HG03066 (cell line): ENCODE data around the gene DOCK1.

Experiments used
- ATAC-seq: cut with Tn5 transposase; IDR thresholded peaks from one replicate; pipeline ENCODE4 v1.9.1; 2021; ENCODE audit warnings: low read depth; ENCODE audit not compliant: unreplicated experiment

DOCK1 gene

DNA sequence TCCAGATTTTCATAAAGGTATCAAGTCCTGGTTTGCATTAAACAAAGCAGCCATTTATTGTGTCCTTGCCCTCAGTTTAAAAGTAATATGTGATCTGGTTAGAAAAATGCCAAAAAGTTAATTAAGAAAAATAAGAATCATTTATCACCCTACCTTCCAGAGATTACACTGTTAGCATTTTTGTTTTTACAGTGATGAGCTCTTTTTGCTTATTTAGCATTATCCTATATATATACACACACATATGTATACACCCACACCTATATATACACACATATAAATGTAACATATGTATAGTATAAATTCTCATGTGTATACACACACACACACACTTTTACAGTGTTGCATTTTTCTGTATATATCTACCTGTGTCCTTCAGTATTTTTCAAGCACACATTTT, 163.3 kb downstream of the DOCK1 start:
- no peak for ATAC-seq

DNA sequence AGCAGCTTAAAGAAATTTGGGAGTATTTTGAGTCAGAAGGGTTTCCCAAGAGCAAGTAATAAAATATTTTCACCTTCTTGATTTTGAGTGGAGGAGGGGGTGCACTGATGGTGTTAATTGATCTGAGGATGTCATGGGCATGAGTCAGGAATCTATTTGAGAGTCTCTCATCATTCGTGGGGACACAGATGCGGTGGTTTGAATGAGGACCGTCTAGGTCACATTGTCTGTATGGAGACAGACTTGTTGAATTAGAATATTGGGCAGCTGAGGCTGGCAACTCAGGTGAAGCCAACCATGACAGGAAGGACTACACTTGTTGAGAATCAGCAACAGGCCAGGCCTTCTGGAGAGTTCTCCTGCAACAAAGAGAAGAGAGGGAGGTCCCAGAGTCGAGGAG, 164.2 kb downstream of the DOCK1 start:
- no peak for ATAC-seq

DNA sequence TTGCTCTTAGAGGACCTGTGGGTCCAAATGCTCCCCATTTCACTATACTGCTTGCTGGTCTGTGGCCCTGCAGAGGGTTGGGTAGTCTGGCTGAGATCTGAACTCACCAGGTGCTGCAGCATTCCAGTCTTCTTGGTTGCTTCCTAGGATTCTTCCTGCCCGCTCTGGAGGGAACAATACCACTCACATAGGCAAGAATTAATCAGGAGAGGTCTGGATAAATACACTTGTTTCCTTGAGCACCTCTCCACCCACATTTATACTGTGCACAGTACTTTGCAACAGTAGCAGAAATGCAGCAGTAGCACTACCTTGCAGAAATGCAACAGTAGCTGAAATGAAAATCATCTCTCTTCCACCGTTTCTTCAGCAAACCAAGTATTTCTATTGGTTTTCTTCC, 165.9 kb downstream of the DOCK1 start:
- no peak for ATAC-seq

DNA sequence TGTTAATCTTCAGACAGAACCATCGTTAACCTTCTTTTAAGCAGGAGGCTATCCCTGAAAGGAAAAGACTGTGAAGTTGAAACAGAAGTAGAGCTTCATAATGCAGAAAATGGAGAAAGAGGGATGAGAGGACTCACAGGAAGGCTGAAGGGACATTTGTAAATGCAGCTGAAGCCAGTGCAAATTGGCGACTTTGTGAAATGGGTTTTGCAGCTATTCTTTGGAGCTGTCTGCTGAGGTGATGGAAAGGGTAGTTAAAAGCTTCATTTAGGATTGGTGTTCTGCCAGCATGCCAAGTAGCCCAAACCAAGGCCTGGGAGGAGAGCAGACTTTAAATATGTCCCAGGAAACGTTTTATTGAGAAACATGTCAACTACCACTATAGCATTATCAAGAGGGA, 168.4 kb downstream of the DOCK1 start:
- no peak for ATAC-seq

DNA sequence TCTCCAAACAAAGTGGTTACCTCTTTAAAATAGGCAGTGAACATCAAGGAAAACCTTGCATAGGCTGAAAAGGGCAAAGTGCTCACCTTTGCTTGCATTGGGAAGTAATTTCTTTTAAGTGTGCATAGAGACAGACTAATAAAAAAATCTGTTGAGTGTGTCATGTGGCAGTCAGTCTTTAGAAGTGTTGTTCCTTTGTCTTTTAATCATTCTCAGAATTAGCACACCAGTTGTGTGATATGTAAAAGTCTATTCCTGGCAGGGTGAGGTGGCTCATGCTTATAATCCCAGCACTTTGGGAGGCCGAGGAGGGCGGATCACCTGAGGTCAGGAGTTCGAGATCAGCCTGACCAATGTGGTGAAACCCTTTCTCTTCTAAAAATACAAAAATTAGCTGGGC, 174.2 kb downstream of the DOCK1 start:
- ATAC-seq, result no peak

DNA sequence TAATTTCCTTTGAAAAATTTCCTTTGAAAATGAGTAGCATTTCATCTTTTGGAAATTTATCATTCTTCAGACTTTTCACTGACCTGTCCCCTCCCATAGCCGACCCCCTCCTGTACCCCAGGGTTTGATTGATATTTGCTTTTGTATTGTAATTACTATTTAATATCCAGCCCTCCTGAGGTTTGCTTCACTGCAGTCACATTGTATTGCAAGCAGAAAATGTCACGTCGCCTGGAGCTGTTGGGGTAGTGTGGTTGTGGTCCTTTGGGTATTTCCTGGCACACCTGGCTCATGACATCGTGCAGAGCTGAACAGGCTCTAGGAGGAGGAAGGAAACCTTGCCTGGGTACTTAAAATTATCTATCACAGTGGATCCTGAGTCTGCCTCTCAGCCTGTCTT, 175.1 kb downstream of the DOCK1 start:
- no peak for ATAC-seq

DNA sequence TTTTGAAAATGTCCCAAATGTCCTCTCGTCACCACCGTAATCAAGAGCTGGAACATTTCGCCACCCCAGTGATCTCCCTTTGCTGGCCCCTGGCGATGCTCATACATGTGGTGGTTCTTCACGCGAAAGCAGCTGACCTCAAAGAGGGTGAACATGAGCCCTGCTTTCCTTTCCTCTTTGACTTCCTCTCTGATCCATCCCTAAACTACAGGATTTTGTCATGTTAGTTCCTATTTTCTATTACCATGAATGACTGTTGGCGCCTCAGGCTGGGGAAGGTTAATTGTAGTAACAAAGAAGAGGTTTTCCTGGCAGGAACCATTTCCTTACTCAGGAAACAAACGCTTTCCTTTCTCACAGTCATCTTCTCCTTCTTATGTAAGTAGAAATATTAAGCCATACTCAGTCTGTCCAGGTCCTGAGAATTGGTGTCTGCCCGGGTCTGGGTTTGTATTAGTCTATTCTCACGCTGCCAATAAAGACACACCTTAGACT, 176.7 kb downstream of the DOCK1 start:
- no peak for ATAC-seq

DNA sequence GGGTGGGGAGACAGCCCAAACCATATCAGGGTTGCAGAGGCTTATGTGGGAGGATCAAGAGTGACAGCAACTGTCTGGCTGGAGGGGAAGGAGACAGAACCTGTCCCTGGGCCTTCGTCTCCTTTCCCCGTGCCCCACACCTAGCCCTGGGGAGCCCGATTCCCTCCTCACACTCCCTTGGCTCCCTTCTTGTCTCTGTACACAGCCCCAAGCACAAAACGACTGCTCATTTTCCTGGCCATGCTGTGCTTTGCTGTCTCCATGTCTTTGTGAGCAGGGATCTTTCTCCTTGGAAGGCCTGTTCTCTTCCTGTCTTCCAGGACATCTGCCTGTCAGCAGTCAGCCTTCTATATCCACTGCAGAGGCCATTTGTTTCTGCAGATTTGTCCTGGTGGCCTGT, 177.4 kb downstream of the DOCK1 start:
- ATAC-seq, result no peak

DNA sequence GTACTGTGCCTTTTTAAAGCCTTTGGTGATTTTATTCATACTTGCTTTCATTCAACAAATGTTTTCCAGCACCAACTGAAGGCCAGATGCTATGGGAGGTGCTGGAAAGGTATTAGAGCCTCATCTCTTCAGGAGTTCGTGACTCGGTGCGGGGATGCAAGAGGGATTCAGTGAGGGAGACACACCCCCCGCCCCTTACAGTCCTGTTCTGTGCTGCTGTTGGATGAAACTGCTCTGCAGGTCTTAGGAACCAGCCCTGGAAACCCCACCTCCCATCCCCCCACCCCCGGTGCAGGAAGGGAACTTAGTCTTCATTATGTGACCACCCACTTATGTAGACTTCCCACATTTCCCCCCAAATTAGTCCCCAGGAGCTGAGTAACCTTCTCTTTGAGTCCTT, 180.7 kb downstream of the DOCK1 start:
- no peak for ATAC-seq

DNA sequence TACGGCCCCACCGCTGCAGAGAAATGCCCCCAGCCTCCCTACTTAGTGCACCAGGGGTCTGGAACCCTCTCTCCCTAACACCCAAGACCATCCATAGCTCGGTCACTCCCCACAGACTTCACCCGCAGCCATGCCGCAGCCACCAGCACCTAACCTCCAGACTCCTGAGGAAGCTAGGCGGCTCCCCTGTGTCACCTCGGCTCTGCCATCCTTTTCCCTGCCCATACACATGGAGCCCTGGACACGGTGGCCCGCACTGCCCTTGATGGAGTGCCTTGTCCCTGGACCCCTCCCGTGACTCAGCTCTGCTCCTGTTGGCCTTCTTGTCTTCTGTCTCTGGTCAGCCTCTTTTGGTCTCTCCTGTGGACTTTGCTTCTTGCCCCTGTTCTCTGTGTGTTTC, 183.7 kb downstream of the DOCK1 start:
- no peak for ATAC-seq

DNA sequence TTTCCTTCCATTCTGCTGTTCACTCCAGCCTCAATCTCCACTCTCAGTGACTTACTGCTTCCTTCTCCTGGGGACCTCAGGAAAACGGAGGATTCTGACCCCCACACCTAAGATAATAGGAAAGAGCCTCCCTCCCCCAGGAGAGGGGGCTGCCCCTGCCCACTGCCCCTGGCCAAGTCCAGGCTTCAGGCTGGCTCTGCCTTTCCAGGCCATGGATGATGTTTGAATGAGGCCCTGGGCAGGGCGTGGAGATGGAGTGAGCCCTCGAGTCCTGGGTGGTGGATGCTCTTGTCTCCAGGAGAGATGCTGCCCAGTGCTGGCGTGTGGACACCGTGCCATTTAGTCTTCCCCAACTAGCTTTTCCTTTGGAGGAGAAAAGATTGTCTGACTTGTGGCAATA, 184.2 kb downstream of the DOCK1 start:
- no peak for ATAC-seq

DNA sequence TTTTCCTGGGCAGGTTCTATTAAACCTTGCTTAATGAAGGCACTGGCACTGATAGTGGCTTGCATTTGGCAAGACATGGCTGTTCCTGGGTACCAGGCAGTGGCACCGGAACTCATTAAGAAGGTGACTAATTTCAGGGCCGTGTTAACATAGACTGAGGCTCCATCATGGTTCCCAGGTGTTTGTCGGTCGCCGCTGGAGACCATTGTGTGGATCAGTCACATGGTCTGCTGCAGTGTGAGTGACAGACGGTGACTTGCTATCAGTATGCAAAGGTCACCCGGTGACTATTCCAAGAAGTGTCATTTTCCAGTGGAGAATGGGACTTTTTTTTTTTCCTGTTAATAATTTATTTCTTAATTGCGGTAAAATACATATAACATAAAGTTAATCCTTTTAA, 184.9 kb downstream of the DOCK1 start:
- ATAC-seq, result no peak

DNA sequence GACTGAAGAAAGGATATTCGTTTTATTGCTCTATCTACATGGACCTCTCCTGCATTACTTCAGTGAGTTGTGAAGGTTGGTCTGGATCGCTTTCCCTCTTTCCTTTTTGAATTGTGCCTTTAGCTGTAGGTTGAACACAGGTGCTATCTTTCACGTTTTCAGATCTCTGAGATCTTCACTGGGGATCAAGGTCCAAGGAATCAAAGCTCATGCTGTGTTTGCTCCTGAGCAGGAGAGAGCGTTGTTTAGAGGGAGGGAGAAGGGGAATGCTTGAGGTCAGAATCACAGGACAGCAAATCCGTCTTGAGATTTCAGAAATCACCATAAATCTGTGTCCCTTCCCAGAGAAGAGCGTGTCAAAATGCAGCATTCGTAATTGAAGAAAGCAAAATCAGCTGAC, 186.1 kb downstream of the DOCK1 start:
- no peak for ATAC-seq

DNA sequence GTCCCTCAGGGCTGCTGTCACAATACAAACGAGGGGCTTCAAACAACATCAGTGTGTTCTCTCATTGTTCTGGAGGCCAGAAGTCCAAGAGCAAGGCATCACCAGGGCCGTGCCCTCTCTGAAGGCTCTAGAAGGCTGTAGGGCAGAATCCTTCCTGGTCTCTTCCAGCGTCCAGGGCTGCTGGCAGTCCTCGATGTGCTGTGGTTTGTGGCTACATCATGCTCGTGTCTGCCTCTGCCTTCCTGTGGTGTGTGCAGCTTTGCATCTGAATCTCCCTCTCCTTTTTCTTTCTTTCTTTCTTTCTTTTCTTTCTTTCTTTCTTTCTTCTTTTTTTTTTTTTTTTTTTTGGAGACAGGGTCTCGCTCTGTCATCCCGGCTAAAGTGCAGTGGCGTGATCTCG, 187.7 kb downstream of the DOCK1 start:
- no peak for ATAC-seq

DNA sequence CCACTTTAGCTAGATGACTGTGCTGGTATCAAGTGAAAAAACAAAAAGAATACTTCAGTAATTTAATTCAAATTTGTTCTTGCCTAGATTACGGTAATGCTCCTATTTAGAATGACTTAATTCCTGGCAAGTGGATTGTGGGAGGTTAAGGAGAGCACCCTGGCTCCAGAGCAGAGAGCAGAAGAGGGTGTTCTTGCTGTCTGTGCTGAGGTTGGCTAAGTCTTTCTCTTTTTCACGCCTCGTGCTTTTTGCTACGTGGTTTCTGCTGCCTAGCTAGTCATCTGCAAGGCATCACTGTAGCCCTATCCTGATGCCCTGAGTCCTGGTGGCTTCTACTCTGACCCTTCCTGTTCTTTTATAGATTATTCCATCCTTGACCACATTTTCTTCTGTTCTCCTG, 189.8 kb downstream of the DOCK1 start:
- no peak for ATAC-seq

DNA sequence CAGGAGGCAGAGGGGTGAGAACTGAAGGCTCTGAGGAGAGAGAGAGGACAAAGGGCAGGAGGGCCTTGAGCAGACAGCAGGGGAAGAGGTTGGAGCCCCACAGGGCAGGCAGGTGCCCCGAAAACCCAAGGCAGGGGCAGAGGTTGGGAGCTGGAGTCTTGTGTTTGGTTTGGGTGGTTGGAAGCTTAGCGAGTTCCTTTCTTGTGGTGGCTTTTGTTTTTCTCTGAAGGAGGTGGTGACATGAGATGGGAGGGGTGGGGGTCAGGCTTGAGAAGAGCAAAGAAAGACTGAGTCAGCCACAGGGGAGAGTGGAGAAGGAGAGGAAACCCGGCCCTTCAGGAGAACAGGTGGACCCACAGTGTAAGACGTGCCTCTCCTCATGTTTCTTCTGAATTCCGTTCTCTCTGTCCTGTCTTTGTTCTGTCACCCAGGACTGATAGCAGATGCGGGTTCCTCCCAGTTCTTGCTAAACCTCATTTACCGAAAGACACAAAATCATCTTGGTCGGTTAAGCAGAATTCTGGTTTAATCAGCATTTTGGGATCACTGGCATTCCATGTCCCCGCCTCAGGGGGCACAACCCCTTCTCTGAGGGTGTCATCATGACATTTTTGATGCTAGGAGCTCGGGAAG, 195.9 kb downstream of the DOCK1 start:
- no peak for ATAC-seq

DNA sequence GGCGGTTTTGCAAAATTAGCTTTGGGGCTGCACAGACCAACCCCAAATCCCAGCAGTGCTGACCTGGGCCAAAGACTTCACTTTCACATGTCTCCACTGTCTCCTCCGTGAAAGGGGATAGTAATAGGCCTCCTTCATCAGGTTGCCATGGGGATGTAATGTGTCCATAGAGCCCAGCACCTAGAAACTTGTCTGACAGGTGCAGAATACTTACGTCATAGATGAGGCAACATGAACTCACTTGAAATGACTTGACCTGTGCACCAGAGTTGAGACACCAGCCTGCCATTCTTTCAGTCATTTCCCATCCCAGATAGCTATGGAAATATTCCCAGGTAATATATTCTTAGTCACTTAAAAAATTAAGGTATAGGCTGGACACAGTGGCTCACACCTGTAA, 196.9 kb downstream of the DOCK1 start:
- ATAC-seq, result no peak

DNA sequence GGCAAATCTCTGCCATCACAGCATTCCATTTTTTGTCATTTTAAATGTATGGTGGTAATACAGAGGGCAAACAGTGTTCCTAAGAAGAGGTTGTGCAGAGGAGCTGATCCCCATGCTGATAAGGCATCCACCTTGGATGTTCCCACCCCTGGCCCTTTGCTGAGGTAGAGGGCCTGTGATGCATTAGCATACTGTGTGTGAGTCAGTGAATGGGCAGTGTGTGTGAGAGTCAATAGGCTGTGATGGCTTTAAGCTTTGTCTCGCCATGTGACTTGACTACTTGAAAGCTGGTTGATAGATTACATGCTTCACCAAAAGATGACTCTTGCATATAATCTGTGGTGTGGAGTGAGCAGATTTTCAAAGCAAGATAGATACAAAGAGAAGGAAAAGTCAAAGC, 209.9 kb downstream of the DOCK1 start:
- no peak for ATAC-seq

DNA sequence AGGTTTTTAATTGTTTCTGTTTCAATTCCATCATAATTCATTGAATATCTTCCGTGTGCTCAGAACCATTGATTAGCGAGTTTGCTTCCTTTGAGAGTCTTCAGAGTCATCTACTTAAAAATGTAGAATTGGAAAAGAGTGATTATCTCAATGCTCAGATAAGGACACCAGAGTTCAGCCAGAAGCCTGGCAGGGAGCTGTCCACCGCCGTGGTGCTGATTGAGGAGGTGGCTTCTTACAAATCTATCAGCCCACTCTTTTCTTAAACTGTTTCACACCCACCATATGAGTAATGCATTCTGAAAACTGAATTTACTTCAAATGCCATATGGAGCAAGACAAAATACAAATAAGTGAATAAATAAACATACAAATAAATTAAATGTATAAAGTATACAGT, 211.9 kb downstream of the DOCK1 start:
- ATAC-seq, result no peak

DNA sequence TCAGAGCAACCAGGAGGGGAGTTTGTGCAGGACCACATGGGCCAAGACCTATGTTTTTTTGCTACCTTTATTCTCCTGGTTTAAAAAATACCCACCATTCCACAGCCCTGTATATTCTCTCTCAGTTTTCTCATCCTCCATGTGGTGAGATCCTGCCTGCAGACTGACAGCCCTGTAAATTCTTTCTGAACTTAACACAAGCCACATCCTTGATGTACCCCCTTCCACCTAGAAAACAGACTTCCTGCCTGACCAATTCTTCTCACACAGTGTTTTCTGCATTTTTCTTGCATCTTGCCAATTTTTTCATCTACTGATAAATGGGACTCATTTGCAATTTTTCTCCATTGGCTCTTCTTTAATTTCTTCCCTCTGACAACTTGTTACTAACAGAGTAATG, 212.8 kb downstream of the DOCK1 start:
- no peak for ATAC-seq

DNA sequence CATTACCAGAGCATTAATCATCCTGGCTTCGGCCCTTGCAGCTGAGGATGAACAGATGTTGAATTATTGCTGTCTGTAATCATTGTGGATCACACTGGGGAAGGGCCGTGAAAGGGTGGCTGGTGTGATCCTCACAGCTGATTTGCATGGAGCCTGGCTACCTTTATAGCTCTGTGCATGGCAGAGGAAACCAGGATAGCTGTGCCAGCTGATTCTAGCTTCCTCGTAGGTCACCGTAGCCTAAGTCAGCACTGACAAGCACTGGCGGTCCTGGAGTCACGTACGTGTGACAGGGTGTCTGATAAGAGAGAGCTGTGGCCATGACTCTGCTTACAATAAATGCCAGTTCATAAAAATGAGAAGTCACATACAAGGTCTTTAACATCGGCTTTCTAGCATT, 214.7 kb downstream of the DOCK1 start:
- ATAC-seq, result no peak

DNA sequence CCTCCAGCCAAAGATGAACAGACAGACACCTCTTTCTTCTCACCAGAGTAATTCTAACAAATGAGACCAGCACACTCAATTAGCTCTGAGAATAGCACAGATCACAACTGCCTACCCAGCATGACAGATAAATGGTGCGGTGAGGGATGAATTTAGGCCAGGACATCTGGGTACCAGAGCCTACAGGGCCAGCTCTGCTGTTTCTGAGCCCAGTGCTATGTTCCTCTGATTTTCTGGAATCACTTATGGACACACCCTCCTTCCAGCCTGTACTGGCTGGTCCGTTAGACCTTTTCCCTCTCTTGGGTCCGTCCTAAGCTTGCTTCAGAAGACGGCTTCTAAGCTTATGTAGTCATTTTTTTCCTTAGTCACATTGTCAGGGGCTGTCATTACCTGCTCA, 217.6 kb downstream of the DOCK1 start:
- no peak for ATAC-seq

DNA sequence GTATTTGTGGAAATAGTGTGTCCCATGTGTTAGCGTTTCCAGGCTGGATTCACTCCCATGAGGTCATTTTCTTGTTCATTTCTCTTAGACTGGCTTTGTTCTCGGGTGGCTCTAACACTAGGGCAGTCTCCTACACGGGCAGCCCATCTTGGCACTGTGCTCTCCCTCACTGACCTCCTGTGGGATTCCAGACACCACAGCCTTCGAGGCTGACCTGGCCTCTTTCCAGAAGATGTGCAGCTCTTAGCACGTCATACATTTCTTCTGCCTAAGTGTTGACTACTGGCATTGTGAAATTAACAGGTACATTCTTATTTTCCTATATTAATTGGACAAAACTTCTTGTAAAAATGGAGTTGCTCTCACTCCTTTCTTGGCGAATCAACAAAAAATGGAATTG, 218.4 kb downstream of the DOCK1 start:
- ATAC-seq, result no peak
